Hypothalamus (tissue), 51 donors: ENCODE results near the gene ATP4B.

Experiments used
- DNase-seq, 51 donors: peaks; one replicate each; lab custom pipeline; 2025; lab: John Stamatoyannopoulos, UW

ATP4B gene

DNA sequence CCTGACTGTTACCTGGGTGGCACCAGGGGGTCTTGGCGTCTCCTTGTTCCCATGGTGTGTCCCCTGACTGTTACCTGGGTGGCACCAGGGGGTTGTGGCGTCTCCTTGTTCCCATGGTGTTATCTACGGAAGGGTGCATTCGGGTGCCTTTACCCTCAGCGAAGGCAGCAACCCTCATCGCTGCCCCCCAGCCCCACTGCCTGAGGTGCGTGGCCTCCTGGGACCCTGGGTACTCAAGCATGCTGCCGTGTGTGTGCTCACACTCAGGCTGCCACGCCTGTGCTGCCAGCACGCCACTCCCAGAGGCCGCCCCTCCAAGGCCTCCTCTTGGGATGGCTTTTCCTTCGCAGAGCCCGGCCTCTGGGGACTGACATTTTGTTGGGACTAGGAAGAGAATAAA lies 48.4 kb downstream of the ATP4B start:
- no peak for DNase-seq

DNA sequence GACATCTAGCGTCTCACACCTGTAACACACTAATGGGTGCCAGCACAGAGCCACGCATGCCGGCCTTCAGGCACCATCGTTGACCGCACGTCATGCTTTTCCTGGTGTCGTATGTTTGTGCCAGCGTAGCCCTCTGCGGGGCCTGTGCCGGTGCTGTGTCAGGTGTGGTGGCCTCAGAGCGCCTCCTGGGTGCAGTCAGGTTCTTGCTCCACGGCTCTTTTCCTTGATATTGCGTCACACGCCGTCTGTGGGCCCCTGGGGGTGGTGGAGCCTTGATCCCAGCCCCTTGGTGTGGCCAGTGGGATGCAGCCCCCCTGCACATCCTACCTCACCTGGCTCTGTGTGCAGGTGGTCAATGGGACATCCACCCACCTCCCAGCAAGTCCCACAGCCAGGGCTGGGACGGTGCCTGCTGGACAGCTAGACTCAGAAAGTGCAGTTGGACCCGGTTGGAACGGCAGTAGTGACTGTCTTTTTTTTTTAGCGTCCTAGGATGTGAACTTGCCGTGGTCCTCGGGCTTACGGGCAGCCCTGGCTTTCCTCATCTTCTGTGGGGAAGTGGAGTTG lies 48.9 kb downstream of the ATP4B start:
- no peak for DNase-seq

DNA sequence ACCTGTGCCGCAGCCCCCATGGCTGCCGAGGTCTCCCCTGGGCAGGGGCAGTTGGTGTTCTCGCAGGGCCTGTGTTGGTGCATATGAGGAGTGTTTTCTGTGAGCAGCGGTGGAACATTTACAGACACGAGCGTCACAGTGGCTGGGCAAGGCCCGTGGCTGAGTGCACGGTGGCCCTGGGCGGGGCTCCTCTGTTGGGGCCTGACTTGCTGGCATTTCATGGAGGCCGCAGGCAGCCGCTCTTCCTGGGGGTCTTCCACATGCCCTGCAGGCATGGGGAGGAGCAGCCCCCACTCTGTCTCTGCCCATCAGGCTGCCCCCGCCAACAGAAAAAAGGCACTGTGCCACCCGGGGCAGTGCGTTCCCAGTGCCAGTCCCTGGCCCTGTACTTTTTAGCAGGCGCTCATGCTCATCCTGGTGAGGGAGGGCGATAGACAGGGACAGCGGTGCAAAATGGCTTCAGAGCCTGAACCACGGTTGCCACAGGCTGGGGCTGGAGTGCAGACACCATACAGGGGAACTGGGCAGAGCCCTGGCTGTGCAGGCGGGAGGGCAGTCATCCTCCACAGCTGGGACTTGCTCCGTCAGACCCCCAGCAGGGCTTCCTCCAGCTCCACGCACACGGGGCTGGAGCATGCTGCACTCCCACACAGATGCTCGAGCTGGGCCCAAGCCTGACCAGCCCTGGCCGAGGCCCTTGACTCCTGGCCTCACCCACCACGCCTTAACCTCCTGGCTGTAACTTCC lies 49.9 kb downstream of the ATP4B start:
- no peak for DNase-seq

DNA sequence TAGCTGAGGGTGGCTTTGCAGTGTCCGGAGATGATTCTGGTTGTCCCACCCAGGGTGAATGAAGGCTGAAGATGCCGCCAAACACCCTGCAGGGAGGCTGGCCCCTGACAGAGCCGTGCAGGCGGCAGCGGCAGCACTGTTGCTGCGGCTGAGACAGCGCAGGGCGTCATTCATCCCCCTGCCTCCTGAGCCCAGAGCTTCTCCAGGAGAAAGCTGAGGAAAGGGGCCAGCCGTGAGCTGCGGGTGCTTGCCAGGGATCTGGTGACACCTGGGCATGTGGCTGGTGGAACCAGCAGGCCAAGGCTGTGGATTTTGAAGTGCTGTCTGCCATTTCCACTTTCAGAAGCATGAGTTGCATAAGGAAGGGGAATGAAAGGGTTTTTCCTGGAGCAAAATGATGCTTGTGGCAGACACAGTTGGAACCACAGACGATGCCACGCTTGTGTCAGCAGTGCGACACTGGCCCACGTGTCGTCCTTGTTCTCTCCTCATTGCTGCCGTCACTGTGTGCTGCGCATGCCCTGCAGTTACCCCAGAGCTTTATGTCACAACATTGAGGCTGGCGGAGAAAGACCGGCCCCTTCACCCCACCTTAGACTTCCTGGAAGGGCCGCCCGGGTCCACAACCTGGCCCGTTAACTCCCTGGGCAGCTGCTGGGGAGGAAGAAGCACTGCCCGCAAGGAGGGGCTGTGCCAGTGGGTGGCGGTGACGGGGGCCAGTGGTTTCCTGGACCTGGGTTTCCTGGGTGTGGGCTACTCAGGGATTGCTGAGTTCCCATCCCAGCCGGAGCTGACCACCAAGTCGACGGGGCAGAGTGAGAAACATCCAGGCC lies 50.7 kb downstream of the ATP4B start:
- no peak for DNase-seq

DNA sequence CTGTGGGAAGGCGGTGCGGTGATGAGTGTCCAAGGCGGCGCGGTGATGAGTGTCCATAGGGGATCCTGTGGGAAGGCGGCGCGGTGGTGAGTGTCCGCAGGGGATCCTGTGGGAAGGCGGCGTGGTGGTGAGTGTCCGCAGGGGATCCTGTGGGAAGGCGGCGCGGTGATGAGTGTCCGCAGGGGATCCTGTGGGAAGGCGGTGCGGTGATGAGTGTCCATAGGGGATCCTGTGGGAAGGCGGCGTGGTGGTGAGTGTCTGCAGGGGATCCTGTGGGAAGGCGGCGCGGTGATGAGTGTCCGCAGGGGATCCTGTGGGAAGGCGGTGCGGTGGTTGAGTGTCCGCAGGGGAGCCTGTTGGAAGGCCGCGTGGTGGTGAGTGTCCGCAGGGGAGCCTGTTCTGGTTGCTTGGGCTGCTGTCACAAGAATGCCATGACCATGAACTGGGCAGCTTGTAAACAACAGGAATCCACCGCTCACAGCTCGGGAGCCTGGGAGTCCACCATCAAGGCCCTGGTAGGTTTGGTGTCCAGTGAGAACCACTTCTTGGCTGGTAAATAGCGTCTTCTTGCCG lies 52.0 kb downstream of the ATP4B start:
- no peak for DNase-seq

DNA sequence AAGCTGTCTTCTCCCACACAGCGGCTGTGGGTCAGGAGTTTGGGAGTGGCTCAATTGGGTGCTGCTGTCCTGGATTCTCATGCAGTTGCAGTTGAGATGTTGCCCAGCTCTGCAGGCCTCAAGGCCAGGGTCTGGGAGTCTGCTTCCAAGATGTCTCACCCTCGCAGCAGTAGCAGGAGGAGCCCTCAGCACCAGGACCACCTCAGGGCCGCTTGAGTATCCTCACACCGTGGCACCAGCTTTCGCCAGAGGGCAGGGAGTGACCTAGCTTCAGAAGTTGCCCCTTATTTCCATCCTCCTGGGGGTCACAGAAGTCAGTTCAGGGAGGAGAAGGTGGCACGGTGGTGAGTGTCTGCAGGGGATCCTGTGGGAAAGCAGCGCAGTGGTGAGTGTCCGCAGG lies 52.5 kb downstream of the ATP4B start:
- DNase-seq: no peak

DNA sequence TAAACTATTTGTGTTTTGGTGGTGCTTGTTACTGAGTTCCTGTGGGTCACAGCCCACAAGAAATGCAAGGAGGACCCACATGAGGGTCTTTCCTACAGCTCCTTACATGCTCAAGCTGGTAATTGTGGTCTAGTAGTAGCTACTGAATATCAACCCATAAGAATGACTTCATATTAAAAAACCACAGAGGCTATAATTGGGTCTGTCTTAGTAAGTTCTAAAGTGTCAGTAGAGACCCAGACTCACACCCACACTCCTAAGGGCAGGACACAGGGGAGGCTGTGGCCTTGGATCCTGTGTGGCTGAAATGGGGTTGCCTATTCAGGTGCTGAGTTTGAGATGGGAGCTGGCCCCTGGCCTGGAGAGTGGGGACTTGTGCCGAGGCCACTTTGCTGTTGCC lies 53.8 kb downstream of the ATP4B start:
- DNase-seq: no peak

DNA sequence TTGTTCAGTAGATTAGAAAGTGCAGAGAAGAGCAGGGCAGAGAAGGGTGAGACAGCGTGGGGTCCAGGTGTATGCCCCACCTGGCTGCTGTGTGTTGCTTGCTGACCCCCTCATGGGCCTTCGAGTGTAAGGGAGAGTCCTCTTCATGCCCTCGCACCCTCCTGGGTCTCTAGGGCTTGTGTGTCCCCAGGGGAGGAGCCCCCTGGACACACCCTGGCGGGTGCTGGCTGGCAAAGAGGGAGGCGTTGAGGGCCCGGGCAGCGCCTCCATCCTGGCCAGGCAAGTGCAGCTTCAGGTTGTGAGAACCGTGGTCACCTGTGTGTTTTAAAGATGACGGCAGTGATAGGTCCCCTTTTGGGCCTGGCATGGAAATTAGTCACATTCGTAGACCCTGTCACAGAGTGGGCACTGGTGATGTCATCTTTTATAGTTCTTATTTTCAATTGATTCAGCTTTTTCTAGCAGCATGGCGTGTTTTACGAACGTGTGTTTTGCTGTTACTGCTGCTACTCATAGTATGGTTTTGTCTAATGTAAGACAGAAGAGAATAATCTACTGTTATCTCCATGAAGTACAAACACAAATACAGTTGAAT lies 54.8 kb downstream of the ATP4B start:
- DNase-seq: no peak

DNA sequence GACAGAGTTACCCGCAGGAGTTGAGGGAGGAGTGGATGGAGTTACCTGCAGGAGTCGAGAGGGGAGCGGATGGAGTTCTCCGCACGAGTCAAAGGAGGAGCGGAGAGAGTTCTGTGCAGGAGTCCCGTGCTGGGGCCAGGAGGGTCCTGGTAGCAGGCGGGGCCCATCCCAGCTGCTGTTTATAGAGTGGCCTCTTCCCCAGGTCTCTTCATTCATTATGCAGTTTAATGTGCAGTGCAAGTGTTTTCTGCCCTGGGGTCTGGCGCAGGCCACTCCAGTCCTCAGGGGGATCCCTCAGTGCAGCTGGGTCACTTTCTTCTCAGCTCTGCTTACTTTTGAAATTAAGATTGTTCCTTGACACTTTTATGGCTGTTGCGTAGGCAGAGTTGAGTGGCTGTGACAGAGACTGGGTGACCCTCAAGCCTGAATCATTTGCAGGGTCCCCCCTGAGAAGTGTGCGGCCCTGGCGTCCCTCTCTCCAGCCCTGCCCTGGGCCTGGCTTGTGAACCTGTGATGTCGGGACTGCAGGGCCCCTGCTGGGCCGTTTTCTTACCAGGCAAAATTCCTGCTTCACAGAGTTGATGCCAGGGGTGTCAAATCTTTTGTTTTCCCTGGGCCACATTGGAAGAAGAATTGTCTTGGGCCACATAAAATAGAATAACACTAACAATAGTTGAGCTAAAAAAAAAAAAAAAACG lies 55.6 kb downstream of the ATP4B start:
- DNase-seq: no peak

DNA sequence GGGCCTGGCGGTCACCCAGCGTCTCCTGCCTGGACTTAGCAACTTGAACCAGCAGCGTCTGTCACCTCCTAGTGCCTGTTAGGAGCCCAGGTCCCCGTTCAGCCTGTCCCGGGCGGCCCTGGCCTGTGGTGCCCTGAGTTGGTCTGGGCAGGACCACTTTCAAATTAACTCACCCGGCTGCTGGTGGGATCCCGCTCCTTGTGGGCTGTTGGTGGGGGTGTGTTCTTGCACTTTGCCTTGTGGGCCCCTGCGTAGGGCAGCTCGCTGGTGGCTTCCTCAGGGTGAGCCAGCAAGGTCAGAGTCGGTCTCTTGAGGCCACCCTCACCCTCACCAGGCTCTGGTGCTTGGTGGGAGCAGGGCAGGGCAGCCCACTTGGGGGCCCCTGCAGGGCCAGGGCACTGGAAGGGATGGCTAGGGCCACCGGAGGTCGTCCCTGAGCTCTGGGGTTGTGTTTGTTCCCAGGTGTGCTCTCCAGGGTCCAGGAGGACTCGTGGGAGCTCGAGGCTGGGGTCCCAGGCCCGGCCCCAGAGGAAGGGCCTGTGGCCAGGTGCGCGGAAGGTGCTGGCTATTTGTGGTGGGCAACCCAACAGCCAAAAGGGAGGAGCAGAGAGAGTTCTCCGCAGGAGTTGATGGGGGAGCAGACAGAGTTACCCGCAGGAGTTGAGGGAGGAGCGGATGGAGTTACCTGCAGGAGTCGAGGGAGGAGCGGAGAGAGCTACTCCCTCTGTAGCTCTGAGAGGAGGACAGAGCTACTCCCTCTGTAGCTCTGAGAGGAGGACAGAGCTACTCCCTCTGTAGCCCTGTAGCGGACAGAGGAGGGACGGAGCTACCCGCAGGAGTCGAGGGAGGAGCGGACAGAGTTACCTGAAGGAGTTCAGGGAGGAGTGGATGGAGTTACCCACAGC lies 56.6 kb downstream of the ATP4B start:
- DNase-seq: no peak

DNA sequence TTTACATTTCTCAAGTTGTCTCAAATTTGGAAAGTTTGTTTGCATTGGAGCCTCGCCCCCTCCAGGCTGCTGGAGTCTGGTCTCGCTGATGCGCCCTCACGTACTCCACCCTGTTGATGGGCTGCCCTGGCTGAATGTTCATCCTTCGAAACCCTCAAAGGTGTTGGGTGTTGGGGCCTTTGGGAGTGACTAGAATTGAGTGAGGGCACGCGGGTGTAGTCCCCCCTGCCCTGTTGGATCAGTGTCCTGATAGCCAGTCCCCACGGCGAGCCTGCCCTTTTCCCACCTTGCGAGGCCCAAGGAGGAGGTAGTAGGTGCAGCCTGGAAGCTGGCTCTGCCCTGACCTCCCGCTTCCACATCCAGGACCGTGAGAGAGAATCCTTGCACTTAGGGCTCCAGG lies 58.6 kb downstream of the ATP4B start:
- no peak for DNase-seq
